Hepatocyte (in vitro differentiated cells): Measurements from ENCODE around the gene KNL1.

Experiments
- EZH2 ChIP-seq: fragments of 200-600 bp; sonication (generic); IDR thresholded peaks from 2 replicates; pipeline ENCODE4 v1.6.1; 2016; ENCODE audit warnings: antibody characterized with exemption, mild to moderate bottlenecking, borderline replicate concordance
- EZH2phosphoT487 ChIP-seq: fragments of 200-600 bp; sonication (generic); IDR thresholded peaks from one replicate; pipeline ENCODE4 v1.6.1; 2018; ENCODE audit warnings: antibody characterized with exemption, mild to moderate bottlenecking, low read depth, moderate library complexity; ENCODE audit not compliant: unreplicated experiment, severe bottlenecking
- TF ChIP-seq, protein P1 (sequence below): fragments of 200-600 bp; sonication (generic); IDR thresholded peaks from 2 replicates; pipeline ENCODE4 v1.5.1; 2016; ENCODE audit warnings: antibody characterized with exemption, mild to moderate bottlenecking; ENCODE audit not compliant: poor library complexity

DNA sequence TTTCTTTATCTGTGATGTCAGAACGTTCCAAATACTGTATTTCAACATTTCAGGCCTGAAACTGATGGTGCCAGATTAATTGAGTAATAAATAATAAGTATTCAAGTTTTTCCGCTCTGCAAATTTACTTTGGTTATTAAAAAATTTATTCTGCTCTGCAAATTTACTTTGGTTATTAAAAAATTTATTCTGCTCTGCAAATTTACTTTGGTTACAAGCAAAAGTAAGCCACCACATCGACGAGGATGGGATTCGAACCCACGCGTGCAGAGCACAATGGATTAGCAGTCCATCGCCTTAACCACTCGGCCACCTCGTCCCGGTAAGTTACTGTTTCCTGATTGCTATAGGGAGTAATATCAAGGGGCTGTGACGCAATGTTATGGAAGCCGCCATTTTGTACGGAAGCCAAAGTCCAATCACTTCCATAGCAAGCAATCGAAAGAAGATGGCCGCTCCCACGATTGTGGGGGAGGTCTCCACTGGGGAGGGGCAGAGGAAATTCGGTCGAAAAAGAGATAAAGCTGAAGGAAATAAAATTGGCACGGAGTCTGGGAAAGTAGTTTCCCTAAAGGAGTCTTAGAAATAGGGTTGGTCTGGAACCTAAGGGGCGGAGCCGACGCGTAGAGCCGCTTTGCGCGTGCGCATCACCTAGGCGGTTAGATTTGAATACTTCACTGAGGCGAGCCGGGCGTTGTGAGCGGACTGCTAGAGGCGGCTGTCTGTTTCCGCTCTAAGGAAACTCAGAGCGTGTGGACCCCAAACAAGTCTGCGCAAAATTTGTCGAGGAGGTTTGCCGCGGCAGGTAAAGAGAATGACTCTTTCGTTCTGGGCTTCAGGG lies at the start of gene KNL1:
- TF ChIP-seq, protein P1, sequence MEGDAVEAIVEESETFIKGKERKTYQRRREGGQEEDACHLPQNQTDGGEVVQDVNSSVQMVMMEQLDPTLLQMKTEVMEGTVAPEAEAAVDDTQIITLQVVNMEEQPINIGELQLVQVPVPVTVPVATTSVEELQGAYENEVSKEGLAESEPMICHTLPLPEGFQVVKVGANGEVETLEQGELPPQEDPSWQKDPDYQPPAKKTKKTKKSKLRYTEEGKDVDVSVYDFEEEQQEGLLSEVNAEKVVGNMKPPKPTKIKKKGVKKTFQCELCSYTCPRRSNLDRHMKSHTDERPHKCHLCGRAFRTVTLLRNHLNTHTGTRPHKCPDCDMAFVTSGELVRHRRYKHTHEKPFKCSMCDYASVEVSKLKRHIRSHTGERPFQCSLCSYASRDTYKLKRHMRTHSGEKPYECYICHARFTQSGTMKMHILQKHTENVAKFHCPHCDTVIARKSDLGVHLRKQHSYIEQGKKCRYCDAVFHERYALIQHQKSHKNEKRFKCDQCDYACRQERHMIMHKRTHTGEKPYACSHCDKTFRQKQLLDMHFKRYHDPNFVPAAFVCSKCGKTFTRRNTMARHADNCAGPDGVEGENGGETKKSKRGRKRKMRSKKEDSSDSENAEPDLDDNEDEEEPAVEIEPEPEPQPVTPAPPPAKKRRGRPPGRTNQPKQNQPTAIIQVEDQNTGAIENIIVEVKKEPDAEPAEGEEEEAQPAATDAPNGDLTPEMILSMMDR, result no peak
- TF ChIP-seq EZH2, result no peak
- no peak for TF ChIP-seq EZH2phosphoT487
